HK-2 (cell line): ENCODE data around the gene ELOA2.
"Not testable (repeated sequence)": the region's sequence is repeated elsewhere in the genome, so short reads cannot be mapped to it uniquely, and the experiment has no call there.

ENCODE experiments used
- DNase-seq: peaks from one replicate; pipeline ENCODE4 v3.0.0-alpha.2; 2018; ENCODE audit not compliant: unreplicated experiment

The ELOA2 gene

GRCh38 chr18:47020757-47021156 is 14.7 kb downstream of the ELOA2 start:
- not testable (repeated sequence) for DNase-seq

- DNase-seq = not testable (repeated sequence)
Measured at GRCh38 chr18:47019870-47020269, 15.6 kb downstream of the ELOA2 start.
